HepG2 (cell line): ENCODE data around the gene CDC6. TPM values are rescaled to one million over a fixed set of nuclear protein-coding genes. Genes with fewer than 3 reads are reported as not detected.

Experiments used
- CREB1 ChIP-seq, 2 experiments: fragments of 450-650 bp in 1 of 2; IDR thresholded peaks; 2 replicates each; pipeline ENCODE4 v1.6.1; 2016 to 2017; ENCODE audit warnings: control low read depth in 1 of 2, mild to moderate bottlenecking in 1 of 2, missing compliant biosample characterization in 1 of 2, missing genetic modification characterization in 1 of 2
- FOXK2 ChIP-seq: fragments of 450-650 bp; IDR thresholded peaks from 2 replicates; pipeline ENCODE4 v1.6.1; 2016
- HNF4A ChIP-seq: sonication (generic); formaldehyde crosslinking; IDR thresholded peaks from 2 replicates; pipeline ENCODE4 v1.4.0; 2020; ENCODE audit warnings: missing genetic modification reagents
- MAFK ChIP-seq, 2 experiments: IDR thresholded peaks in 1 of 2; conservative IDR thresholded peaks in 1 of 2; 2 replicates each; pipeline ENCODE4 v1.6.1; 2011; ENCODE audit warnings: improper control_type of control experiment in 2 of 2, low read length in 2 of 2
- PCBP1 ChIP-seq: fragments of 200-400 bp; formaldehyde crosslinking; IDR thresholded peaks from 2 replicates; pipeline ENCODE4 v1.6.1; 2017; ENCODE audit warnings: mild to moderate bottlenecking, low read depth, low read length, borderline replicate concordance
- PRPF4 ChIP-seq: fragments of 200-400 bp; formaldehyde crosslinking; IDR thresholded peaks from 2 replicates; pipeline ENCODE4 v1.6.1; 2016; ENCODE audit warnings: low read length, low read depth; ENCODE audit not compliant: poor library complexity, severe bottlenecking
- ZNF136 ChIP-seq: sonication (generic); formaldehyde crosslinking; IDR thresholded peaks from 2 replicates; pipeline ENCODE4 v1.8.1; 2022; ENCODE audit warnings: low read depth, mild to moderate bottlenecking, moderate library complexity, missing genetic modification reagents
- ZNF24 ChIP-seq: fragments of 450-650 bp; IDR thresholded peaks from 2 replicates; pipeline ENCODE4 v1.6.1; 2017; ENCODE audit warnings: antibody characterized with exemption, mild to moderate bottlenecking
- ZNF614 ChIP-seq: IDR thresholded peaks from 2 replicates; pipeline ENCODE4 v1.6.1; 2018; ENCODE audit warnings: missing biosample characterization, missing genetic modification reagents, inconsistent platforms, borderline replicate concordance
- polyA plus RNA-seq, 8 experiments: library from polyadenylated mRNA; depleted of rRNA in 3 of 8; stranded (reverse) in 7 of 8; unstranded in 1 of 8; fragments of >200 nt; fragmentation: Illumina TruSeq in 4 of 8; extraction: Trizol in 4 of 8; gene quantifications; 2 replicates each; pipeline versions ENCODE4 v1.2.1 to v1.2.3, GENCODE V29; 2011 to 2016; ENCODE audit warnings: low read depth in 4 of 8, missing spikeins in 1 of 8, mixed read lengths in 1 of 8; ENCODE audit not compliant: insufficient read depth in 1 of 8
- total RNA-seq, 5 experiments: library from RNA; depleted of rRNA; stranded (reverse); fragments of >200 nt; fragmentation: Illumina TruSeq; extraction: Trizol; gene quantifications; 2 replicates each; pipeline ENCODE4 v1.2.3, GENCODE V29; 2016; ENCODE audit warnings: low read depth in 1 of 5
- TF ChIP-seq, protein P1 (sequence below): sonication (generic); formaldehyde crosslinking; IDR thresholded peaks from 2 replicates; pipeline ENCODE4 v1.8.0; 2022; ENCODE audit warnings: mild to moderate bottlenecking, missing genetic modification reagents; ENCODE audit not compliant: insufficient replicate concordance
- TF ChIP-seq, protein P2 (sequence below): sonication (generic); formaldehyde crosslinking; IDR thresholded peaks from 2 replicates; pipeline ENCODE4 v1.9.0; 2021; ENCODE audit warnings: missing genetic modification reagents, borderline replicate concordance
- TF ChIP-seq, protein P3 (sequence below): sonication (generic); formaldehyde crosslinking; IDR thresholded peaks from 2 replicates; pipeline ENCODE4 v1.4.0; 2020; ENCODE audit warnings: mild to moderate bottlenecking, missing genetic modification reagents
- TF ChIP-seq, protein P4 (sequence below): sonication (generic); formaldehyde crosslinking; conservative IDR thresholded peaks from 2 replicates; pipeline ENCODE4 v1.4.0; 2020; ENCODE audit warnings: missing genetic modification reagents
- TF ChIP-seq, protein P5 (sequence below): sonication (generic); formaldehyde crosslinking; IDR thresholded peaks from 2 replicates; pipeline ENCODE4 v1.8.0; 2022; ENCODE audit warnings: mild to moderate bottlenecking, missing genetic modification reagents, borderline replicate concordance
- TF ChIP-seq, protein P6 (sequence below): sonication (generic); formaldehyde crosslinking; IDR thresholded peaks from 2 replicates; pipeline ENCODE4 v1.4.0; 2020; ENCODE audit warnings: missing genetic modification reagents, borderline replicate concordance
- TF ChIP-seq, protein P7 (sequence below): IDR thresholded peaks from 2 replicates; pipeline ENCODE4 v1.6.1; 2016; ENCODE audit warnings: mild to moderate bottlenecking

Gene CDC6
- total and polyA plus RNA-seq, 2 of the 13 experiments (the other 11 are each of a cell fraction or from before 2014, with no cell fraction given) = 17.4 to 114 TPM

DNA sequence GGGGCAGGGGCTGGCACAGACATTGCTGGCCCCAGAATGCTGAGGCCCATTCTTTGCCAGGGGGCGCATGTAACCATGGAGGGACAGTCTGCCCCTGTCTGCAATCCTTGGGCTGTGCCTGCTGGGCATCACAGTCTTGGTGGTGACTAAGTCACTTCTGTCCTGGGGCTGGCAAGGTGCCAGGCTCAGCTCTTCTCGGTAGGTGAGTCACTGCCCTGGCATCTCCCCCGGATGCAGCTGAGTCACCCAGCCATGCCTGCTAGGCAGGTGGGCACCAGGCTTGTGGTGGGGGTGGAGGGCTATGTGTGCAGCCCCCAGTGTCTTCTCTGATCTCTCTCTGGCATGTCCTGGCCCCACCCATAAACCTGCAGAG is 26.9 kb downstream of the CDC6 start (continued):
- TF ChIP-seq, protein P1, sequence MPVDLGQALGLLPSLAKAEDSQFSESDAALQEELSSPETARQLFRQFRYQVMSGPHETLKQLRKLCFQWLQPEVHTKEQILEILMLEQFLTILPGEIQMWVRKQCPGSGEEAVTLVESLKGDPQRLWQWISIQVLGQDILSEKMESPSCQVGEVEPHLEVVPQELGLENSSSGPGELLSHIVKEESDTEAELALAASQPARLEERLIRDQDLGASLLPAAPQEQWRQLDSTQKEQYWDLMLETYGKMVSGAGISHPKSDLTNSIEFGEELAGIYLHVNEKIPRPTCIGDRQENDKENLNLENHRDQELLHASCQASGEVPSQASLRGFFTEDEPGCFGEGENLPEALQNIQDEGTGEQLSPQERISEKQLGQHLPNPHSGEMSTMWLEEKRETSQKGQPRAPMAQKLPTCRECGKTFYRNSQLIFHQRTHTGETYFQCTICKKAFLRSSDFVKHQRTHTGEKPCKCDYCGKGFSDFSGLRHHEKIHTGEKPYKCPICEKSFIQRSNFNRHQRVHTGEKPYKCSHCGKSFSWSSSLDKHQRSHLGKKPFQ (CRISPR knock-in tag) = no peak
- TF ChIP-seq PCBP1 (no peak), ZNF136 (CRISPR knock-in tag) (no peak), FOXK2 (no peak), CREB1 (IDR thresholded peaks at IDR 0.05) (no peak), CREB1 (CRISPR knock-in tag; IDR thresholded peaks at IDR 0.05) (no peak), ZNF24 (no peak), HNF4A (CRISPR knock-in tag) (no peak), PRPF4 (no peak), ZNF614 (CRISPR knock-in tag) (no peak), MAFK (conservative IDR thresholded peaks at IDR 0.05 in 1 of 2, IDR thresholded peaks at IDR 0.05 in 1 of 2; ENCODE audit: low read length in 2 of 2) (no peak)
- TF ChIP-seq, protein P2, sequence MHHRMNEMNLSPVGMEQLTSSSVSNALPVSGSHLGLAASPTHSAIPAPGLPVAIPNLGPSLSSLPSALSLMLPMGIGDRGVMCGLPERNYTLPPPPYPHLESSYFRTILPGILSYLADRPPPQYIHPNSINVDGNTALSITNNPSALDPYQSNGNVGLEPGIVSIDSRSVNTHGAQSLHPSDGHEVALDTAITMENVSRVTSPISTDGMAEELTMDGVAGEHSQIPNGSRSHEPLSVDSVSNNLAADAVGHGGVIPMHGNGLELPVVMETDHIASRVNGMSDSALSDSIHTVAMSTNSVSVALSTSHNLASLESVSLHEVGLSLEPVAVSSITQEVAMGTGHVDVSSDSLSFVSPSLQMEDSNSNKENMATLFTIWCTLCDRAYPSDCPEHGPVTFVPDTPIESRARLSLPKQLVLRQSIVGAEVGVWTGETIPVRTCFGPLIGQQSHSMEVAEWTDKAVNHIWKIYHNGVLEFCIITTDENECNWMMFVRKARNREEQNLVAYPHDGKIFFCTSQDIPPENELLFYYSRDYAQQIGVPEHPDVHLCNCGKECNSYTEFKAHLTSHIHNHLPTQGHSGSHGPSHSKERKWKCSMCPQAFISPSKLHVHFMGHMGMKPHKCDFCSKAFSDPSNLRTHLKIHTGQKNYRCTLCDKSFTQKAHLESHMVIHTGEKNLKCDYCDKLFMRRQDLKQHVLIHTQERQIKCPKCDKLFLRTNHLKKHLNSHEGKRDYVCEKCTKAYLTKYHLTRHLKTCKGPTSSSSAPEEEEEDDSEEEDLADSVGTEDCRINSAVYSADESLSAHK (CRISPR knock-in tag) = no peak
- TF ChIP-seq, protein P3, sequence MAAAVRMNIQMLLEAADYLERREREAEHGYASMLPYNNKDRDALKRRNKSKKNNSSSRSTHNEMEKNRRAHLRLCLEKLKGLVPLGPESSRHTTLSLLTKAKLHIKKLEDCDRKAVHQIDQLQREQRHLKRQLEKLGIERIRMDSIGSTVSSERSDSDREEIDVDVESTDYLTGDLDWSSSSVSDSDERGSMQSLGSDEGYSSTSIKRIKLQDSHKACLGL (CRISPR knock-in tag) = no peak
- TF ChIP-seq, protein P4, sequence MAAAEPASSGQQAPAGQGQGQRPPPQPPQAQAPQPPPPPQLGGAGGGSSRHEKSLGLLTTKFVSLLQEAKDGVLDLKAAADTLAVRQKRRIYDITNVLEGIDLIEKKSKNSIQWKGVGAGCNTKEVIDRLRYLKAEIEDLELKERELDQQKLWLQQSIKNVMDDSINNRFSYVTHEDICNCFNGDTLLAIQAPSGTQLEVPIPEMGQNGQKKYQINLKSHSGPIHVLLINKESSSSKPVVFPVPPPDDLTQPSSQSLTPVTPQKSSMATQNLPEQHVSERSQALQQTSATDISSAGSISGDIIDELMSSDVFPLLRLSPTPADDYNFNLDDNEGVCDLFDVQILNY (CRISPR knock-in tag) = no peak
- TF ChIP-seq, protein P5, sequence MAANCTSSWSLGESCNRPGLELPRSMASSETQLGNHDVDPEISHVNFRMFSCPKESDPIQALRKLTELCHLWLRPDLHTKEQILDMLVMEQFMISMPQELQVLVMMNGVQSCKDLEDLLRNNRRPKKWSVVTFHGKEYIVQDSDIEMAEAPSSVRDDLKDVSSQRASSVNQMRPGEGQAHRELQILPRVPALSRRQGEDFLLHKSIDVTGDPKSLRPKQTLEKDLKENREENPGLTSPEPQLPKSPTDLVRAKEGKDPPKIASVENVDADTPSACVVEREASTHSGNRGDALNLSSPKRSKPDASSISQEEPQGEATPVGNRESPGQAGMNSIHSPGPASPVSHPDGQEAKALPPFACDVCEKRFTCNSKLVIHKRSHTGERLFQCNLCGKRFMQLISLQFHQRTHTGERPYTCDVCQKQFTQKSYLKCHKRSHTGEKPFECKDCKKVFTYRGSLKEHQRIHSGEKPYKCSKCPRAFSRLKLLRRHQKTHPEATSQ (CRISPR knock-in tag) = no peak
- TF ChIP-seq, protein P6, sequence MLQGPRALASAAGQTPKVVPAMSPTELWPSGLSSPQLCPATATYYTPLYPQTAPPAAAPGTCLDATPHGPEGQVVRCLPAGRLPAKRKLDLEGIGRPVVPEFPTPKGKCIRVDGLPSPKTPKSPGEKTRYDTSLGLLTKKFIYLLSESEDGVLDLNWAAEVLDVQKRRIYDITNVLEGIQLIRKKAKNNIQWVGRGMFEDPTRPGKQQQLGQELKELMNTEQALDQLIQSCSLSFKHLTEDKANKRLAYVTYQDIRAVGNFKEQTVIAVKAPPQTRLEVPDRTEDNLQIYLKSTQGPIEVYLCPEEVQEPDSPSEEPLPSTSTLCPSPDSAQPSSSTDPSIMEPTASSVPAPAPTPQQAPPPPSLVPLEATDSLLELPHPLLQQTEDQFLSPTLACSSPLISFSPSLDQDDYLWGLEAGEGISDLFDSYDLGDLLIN (CRISPR knock-in tag) = no peak
- TF ChIP-seq, protein P7, sequence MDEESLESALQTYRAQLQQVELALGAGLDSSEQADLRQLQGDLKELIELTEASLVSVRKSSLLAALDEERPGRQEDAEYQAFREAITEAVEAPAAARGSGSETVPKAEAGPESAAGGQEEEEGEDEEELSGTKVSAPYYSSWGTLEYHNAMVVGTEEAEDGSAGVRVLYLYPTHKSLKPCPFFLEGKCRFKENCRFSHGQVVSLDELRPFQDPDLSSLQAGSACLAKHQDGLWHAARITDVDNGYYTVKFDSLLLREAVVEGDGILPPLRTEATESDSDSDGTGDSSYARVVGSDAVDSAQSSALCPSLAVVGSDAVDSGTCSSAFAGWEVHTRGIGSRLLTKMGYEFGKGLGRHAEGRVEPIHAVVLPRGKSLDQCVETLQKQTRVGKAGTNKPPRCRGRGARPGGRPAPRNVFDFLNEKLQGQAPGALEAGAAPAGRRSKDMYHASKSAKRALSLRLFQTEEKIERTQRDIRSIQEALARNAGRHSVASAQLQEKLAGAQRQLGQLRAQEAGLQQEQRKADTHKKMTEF (CRISPR knock-in tag) = no peak
